ENCODE results near the gene ABHD17B. TPM values are rescaled to one million over a fixed set of nuclear protein-coding genes. Genes with fewer than 3 reads are reported as not detected.

ABHD17B gene
- total and polyA plus RNA-seq, 10 of the 15 experiments (the other 5 are each of a cell fraction or from before 2014, with no cell fraction given) = 3.5 to 21.4 (median 16.6) TPM

DNA sequence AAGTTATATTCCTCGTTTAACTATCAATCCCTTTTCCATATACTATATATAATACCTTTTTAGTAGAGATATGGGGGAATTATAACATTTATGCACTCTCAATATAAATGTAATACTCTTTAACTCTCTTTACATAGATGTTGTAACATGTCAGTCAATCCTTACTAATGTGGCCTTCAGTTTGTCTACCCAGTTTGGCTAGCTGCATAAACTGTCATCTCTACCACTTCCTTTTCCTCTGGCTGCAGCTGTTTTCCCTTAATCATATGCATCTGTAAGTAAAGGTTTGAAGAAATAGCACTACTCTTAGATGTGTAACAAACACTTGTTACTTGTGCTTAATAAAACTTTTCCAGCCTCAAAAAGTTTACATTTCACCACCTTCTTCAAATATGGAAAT lies 13.4 kb downstream of the ABHD17B start:
- in situ Hi-C loops (cut with MboI) = no loop called here
- H3K9me3 ChIP-seq (replicated peaks; ENCODE audit: control insufficient read depth, insufficient read depth, low read length) = no peaks in the 10 kb centered on the region; the same call in 2 of the 3 replicates
- H3K36me3 ChIP-seq (ENCODE audit: control insufficient read depth in 2 of 2, insufficient read depth in 2 of 2, low read length in 1 of 2) = no peaks in the 10 kb centered on the region
- RAD21 ChIA-PET (ENCODE audit: unreplicated experiment) = interaction anchor here (3.2 kb wide), 1 partner anchor 15 kb away, joined by 22 read pairs; the partner anchor contains the start of genes ABHD17B and C9orf85
- POLR2A ChIA-PET = interaction anchor here (0.6 to 2.4 kb wide), 3 partner anchors 14 to 138 kb away, joined by 3 to 6 read pairs (median 5); partner anchors contain the start of genes ABHD17B and C9orf85
- ATAC-seq (peak; percentile 52), FAIRE-seq (no peak), DNase-seq (ENCODE audit: low read depth, low spot score) (no peak)
- peaks cover 79% of the 10 kb centered on the region for H3K79me2 ChIP-seq (ENCODE audit: control insufficient read depth, insufficient read depth, low read length)
- TF ChIP-seq IKZF1 (conservative IDR thresholded peaks at IDR 0.05) (no peak), GABPA (IDR thresholded peaks at IDR 0.05; ENCODE audit: low read depth) (0 out of 2 replicates have a peak, but pooled peaks have one; percentile 23), SPI1 (IDR thresholded peaks at IDR 0.05; ENCODE audit: borderline replicate concordance, insufficient read depth, low read depth, low read length) (peak; percentile 48; the same call in 1 of the 2 replicates), RUNX3 (IDR thresholded peaks at IDR 0.05; ENCODE audit: low read length) (peak; percentile 42; the same call in 1 of the 2 replicates)
- TF ChIP-seq, protein P1, sequence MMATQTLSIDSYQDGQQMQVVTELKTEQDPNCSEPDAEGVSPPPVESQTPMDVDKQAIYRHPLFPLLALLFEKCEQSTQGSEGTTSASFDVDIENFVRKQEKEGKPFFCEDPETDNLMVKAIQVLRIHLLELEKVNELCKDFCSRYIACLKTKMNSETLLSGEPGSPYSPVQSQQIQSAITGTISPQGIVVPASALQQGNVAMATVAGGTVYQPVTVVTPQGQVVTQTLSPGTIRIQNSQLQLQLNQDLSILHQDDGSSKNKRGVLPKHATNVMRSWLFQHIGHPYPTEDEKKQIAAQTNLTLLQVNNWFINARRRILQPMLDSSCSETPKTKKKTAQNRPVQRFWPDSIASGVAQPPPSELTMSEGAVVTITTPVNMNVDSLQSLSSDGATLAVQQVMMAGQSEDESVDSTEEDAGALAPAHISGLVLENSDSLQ (IDR thresholded peaks at IDR 0.05) = peak; percentile 65
- intact Hi-C loops (cut with micrococcal nuclease; ENCODE audit: unreplicated experiment) = no loop called here
- SMC1A ChIA-PET (ENCODE audit: uncharacterized antibody, unreplicated experiment) = interaction anchor here (0.6 to 2.3 kb wide), 7 partner anchors 9 to 91 kb away, joined by 3 to 15 read pairs (median 4); no protein-coding TSS in a partner anchor
- no TSS peak for BruUV-seq (replicated peaks)
- peaks cover 49% of the 10 kb centered on the region for H3K4me1 ChIP-seq (ENCODE audit: control insufficient read depth, insufficient read depth, low read length)
- CTCF ChIA-PET = no interaction called here
- no peak overlapping the region for H2AFZ ChIP-seq (ENCODE audit: control insufficient read depth, low read depth, low read length)
- WGBS (ENCODE audit: insufficient coverage, insufficient replicate concordance, low lambda C conversion rate, missing lambda C conversion rate) = 0% methylated on average over 1 of the region's 1 CpG
- H3K4me2 ChIP-seq (ENCODE audit: control insufficient read depth, insufficient read depth) = peak overlapping the region; percentile 3; the same call in 1 of the 2 replicates
- H3K4me3 ChIP-seq = no peak overlapping the region
- no peaks in the 10 kb centered on the region for H3K27me3 ChIP-seq (replicated peaks in 1 of 2; ENCODE audit: control insufficient read depth in 2 of 2, insufficient read depth in 2 of 2, low read length in 1 of 2)
- no peak overlapping the region for H3K9ac ChIP-seq (ENCODE audit: control insufficient read depth, insufficient read depth, low read length)
- H3K27ac ChIP-seq (ENCODE audit: control insufficient read depth, insufficient read depth) = no peak overlapping the region
- H4K20me1 ChIP-seq (ENCODE audit: control insufficient read depth, insufficient read depth) = no peaks in the 10 kb centered on the region

DNA sequence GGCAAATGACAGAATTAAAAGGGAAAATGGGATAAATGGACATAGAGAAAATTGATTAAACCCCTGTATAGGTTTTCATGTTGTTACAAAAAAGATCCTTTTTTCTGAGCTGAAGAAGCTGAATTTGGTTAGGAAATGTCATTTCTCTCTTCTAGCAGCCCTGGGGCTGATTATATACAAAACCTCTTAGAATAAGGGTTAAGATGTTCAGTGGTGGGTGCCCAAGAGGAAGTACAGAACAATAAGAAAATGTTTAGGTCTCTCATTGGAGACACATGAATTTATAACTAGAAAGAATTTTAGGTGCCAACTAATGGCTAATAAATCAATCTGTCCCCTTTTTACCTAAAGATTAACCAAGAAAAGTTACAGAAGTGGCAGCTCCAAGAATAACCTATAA lies 14.2 kb downstream of the ABHD17B start:
- CTCF ChIA-PET = no interaction called here
- Histone ChIP-seq H3K4me3 (no peak overlapping the region), H3K36me3 (ENCODE audit: control insufficient read depth in 2 of 2, insufficient read depth in 2 of 2, low read length in 1 of 2) (no peaks in the 10 kb centered on the region), H3K79me2 (ENCODE audit: control insufficient read depth, insufficient read depth, low read length) (peaks cover 74% of the 10 kb centered on the region), H3K9ac (ENCODE audit: control insufficient read depth, insufficient read depth, low read length) (no peak overlapping the region), H3K27me3 (replicated peaks in 1 of 2; ENCODE audit: control insufficient read depth in 2 of 2, insufficient read depth in 2 of 2, low read length in 1 of 2) (no peaks in the 10 kb centered on the region), H3K27ac (ENCODE audit: control insufficient read depth, insufficient read depth) (no peak overlapping the region), H4K20me1 (ENCODE audit: control insufficient read depth, insufficient read depth) (no peaks in the 10 kb centered on the region), H3K9me3 (replicated peaks; ENCODE audit: control insufficient read depth, insufficient read depth, low read length) (no peaks in the 10 kb centered on the region; the same call in 2 of the 3 replicates), H2AFZ (ENCODE audit: control insufficient read depth, low read depth, low read length) (no peak overlapping the region), H3K4me2 (ENCODE audit: control insufficient read depth, insufficient read depth) (no peak overlapping the region), H3K4me1 (ENCODE audit: control insufficient read depth, insufficient read depth, low read length) (peaks cover 45% of the 10 kb centered on the region)
- SMC1A ChIA-PET (ENCODE audit: uncharacterized antibody, unreplicated experiment) = interaction anchor here (1.4 to 2.9 kb wide), 8 partner anchors 10 to 91 kb away, joined by 3 to 15 read pairs (median 5); partner anchors contain the start of genes ABHD17B and C9orf85
- in situ Hi-C loops (cut with MboI) (no loop called here), intact Hi-C loops (cut with micrococcal nuclease; ENCODE audit: unreplicated experiment) (no loop called here)
- FAIRE-seq = no peak
- RAD21 ChIA-PET (ENCODE audit: unreplicated experiment) = interaction anchor here (1.1 to 3.2 kb wide), 3 partner anchors 12 to 19 kb away, joined by 4 to 22 read pairs (median 4); partner anchors contain the start of genes ABHD17B and C9orf85
- no peak for DNase-seq (ENCODE audit: low read depth, low spot score)
- ATAC-seq = peak; percentile 32; the same call in 1 of the 3 replicates
- no TSS peak for BruUV-seq (replicated peaks)
- POLR2A ChIA-PET = interaction anchor here (1.0 kb wide), 1 partner anchor 14 kb away, joined by 5 read pairs; the partner anchor contains the start of genes ABHD17B and C9orf85
- no peak for TF ChIP-seq RAD51 (IDR thresholded peaks at IDR 0.05)
- TF ChIP-seq STAT1 (conservative IDR thresholded peaks at IDR 0.05) = no peak
- TF ChIP-seq, protein P2, sequence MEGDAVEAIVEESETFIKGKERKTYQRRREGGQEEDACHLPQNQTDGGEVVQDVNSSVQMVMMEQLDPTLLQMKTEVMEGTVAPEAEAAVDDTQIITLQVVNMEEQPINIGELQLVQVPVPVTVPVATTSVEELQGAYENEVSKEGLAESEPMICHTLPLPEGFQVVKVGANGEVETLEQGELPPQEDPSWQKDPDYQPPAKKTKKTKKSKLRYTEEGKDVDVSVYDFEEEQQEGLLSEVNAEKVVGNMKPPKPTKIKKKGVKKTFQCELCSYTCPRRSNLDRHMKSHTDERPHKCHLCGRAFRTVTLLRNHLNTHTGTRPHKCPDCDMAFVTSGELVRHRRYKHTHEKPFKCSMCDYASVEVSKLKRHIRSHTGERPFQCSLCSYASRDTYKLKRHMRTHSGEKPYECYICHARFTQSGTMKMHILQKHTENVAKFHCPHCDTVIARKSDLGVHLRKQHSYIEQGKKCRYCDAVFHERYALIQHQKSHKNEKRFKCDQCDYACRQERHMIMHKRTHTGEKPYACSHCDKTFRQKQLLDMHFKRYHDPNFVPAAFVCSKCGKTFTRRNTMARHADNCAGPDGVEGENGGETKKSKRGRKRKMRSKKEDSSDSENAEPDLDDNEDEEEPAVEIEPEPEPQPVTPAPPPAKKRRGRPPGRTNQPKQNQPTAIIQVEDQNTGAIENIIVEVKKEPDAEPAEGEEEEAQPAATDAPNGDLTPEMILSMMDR (IDR thresholded peaks at IDR 0.05 in 2 of 3, conservative IDR thresholded peaks at IDR 0.05 in 1 of 3; ENCODE audit: control insufficient read depth in 2 of 3, extremely low read depth in 1 of 3, insufficient read depth in 1 of 3, low read depth in 3 of 3, low read length in 3 of 3) = no peak
- TF ChIP-seq, protein P3, sequence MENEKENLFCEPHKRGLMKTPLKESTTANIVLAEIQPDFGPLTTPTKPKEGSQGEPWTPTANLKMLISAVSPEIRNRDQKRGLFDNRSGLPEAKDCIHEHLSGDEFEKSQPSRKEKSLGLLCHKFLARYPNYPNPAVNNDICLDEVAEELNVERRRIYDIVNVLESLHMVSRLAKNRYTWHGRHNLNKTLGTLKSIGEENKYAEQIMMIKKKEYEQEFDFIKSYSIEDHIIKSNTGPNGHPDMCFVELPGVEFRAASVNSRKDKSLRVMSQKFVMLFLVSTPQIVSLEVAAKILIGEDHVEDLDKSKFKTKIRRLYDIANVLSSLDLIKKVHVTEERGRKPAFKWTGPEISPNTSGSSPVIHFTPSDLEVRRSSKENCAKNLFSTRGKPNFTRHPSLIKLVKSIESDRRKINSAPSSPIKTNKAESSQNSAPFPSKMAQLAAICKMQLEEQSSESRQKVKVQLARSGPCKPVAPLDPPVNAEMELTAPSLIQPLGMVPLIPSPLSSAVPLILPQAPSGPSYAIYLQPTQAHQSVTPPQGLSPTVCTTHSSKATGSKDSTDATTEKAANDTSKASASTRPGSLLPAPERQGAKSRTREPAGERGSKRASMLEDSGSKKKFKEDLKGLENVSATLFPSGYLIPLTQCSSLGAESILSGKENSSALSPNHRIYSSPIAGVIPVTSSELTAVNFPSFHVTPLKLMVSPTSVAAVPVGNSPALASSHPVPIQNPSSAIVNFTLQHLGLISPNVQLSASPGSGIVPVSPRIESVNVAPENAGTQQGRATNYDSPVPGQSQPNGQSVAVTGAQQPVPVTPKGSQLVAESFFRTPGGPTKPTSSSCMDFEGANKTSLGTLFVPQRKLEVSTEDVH (IDR thresholded peaks at IDR 0.05; ENCODE audit: low read depth, partially characterized antibody) = no peak
- no peak for TF ChIP-seq ZBED1 (IDR thresholded peaks at IDR 0.05; ENCODE audit: borderline replicate concordance)
- TF ChIP-seq NFYA (IDR thresholded peaks at IDR 0.05; ENCODE audit: borderline replicate concordance, low read depth, low read length) = no peak
